22Rv1 (cell line): Measurements from ENCODE around the gene IPO11.

Experiments
- CTCF ChIP-seq: fragments of 450-650 bp; IDR thresholded peaks from 2 replicates; pipeline ENCODE4 v1.5.1; 2017; ENCODE audit warnings: mild to moderate bottlenecking
- ZFX ChIP-seq: fragments of 450-650 bp; IDR thresholded peaks from 2 replicates; pipeline ENCODE4 v1.6.1; 2017; ENCODE audit warnings: antibody characterized with exemption, borderline replicate concordance

DNA sequence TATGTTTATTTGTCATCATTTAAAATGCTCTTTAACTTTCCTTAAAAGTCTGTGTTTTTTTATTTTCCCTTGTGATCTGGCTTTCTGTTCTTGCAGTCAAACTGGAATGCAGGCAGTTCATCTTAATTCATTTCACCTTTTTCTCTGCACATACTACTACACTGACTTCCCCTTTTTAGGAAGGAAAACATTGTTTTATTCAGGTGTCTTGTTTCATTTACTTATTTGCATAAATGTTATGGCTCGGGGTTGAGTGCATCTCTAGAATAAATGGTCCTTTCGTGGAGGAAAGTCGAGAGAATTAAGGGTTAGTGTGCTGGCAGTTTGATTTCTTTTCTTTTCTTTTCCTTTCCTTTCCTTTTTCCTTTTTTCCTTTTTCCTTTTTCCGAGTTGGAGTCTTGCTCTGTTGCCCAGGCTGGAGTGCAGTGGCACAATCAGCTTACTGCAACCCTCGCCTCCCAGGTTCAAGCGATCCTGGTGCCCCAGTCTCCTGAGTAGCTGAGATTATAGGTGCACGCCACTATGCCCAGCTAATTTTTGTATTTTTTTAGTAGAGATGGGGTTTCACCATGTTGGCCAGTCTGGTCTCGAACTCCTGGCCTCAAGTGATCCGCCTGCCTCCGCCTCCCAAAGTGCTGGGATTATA is 90.0 kb downstream of the IPO11 start:
- TF ChIP-seq CTCF (no peak), ZFX (no peak)
